ENCODE results near the gene VPS37C.

The VPS37C gene

GRCh38 chr11:61117168-61117520 is 44.1 kb downstream of the VPS37C start:
- Histone ChIP-seq H3K4me2 (ENCODE audit: low read depth, low read length) (no peak overlapping the region), H3K9me2 (replicated peaks; ENCODE audit: insufficient read depth, low read length) (no peaks in the 10 kb centered on the region), H3K9me3 (replicated peaks; ENCODE audit: insufficient read depth, low read length) (no peaks in the 10 kb centered on the region), H3K27me3 (replicated peaks; ENCODE audit: insufficient read depth, low read length) (no peaks in the 10 kb centered on the region), H3K4me1 (ENCODE audit: low read length) (no peaks in the 10 kb centered on the region), H3F3A (ENCODE audit: insufficient read depth, low read length) (no peaks in the 10 kb centered on the region), H3K9ac (ENCODE audit: low read length) (no peak overlapping the region), H3K4me3 (ENCODE audit: low read length) (no peak overlapping the region), H2AFZ (ENCODE audit: low read length) (no peak overlapping the region), H3K36me3 (replicated peaks; ENCODE audit: insufficient read depth, low read length) (no peaks in the 10 kb centered on the region), H3K79me2 (ENCODE audit: low read length) (no peaks in the 10 kb centered on the region), H4K20me1 (ENCODE audit: insufficient read depth, low read length) (no peaks in the 10 kb centered on the region), H3K27ac (ENCODE audit: low read length) (no peak overlapping the region)
- no peak for DNase-seq
- TF ChIP-seq EZH2phosphoT487 (IDR thresholded peaks at IDR 0.05; ENCODE audit: low read length) = no peak
- no peak for TF ChIP-seq EZH2 (optimal IDR thresholded peaks at IDR 0.05; ENCODE audit: low read depth, low read length)
- TF ChIP-seq CTCF (IDR thresholded peaks at IDR 0.05; ENCODE audit: low read length) = no peak

GRCh38 chr11:61116426-61117167 is 44.6 kb downstream of the VPS37C start:
- no peak overlapping the region for H2AFZ ChIP-seq (ENCODE audit: low read length)
- H3F3A ChIP-seq (ENCODE audit: insufficient read depth, low read length) = no peaks in the 10 kb centered on the region
- no peaks in the 10 kb centered on the region for H3K36me3 ChIP-seq (replicated peaks; ENCODE audit: insufficient read depth, low read length)
- TF ChIP-seq EZH2 (optimal IDR thresholded peaks at IDR 0.05; ENCODE audit: low read depth, low read length) (no peak), CTCF (IDR thresholded peaks at IDR 0.05; ENCODE audit: low read length) (no peak)
- H3K4me1 ChIP-seq (ENCODE audit: low read length) = no peaks in the 10 kb centered on the region
- no peak overlapping the region for H3K27ac ChIP-seq (ENCODE audit: low read length)
- no peaks in the 10 kb centered on the region for H3K79me2 ChIP-seq (ENCODE audit: low read length)
- no peaks in the 10 kb centered on the region for H3K9me3 ChIP-seq (replicated peaks; ENCODE audit: insufficient read depth, low read length)
- H3K4me2 ChIP-seq (ENCODE audit: low read depth, low read length) = no peak overlapping the region
- no peak overlapping the region for H3K9ac ChIP-seq (ENCODE audit: low read length)
- no peak overlapping the region for H3K4me3 ChIP-seq (ENCODE audit: low read length)
- H3K9me2 ChIP-seq (replicated peaks; ENCODE audit: insufficient read depth, low read length) = no peaks in the 10 kb centered on the region
- no peak for DNase-seq
- H3K27me3 ChIP-seq (replicated peaks; ENCODE audit: insufficient read depth, low read length) = no peaks in the 10 kb centered on the region
- H4K20me1 ChIP-seq (ENCODE audit: insufficient read depth, low read length) = no peaks in the 10 kb centered on the region

- Histone ChIP-seq H2AFZ (ENCODE audit: low read length) (no peak overlapping the region), H3K9me3 (replicated peaks; ENCODE audit: insufficient read depth, low read length) (no peaks in the 10 kb centered on the region), H3K9me2 (replicated peaks; ENCODE audit: insufficient read depth, low read length) (no peaks in the 10 kb centered on the region), H3K9ac (ENCODE audit: low read length) (no peak overlapping the region), H4K20me1 (ENCODE audit: insufficient read depth, low read length) (no peaks in the 10 kb centered on the region), H3K79me2 (ENCODE audit: low read length) (no peaks in the 10 kb centered on the region), H3K27ac (ENCODE audit: low read length) (no peak overlapping the region), H3K36me3 (replicated peaks; ENCODE audit: insufficient read depth, low read length) (no peaks in the 10 kb centered on the region), H3K4me1 (ENCODE audit: low read length) (no peaks in the 10 kb centered on the region), H3K4me2 (ENCODE audit: low read depth, low read length) (no peak overlapping the region), H3F3A (ENCODE audit: insufficient read depth, low read length) (no peaks in the 10 kb centered on the region), H3K4me3 (ENCODE audit: low read length) (no peak overlapping the region), H3K27me3 (replicated peaks; ENCODE audit: insufficient read depth, low read length) (no peaks in the 10 kb centered on the region)
- DNase-seq = no peak
- no peak for TF ChIP-seq EZH2phosphoT487 (IDR thresholded peaks at IDR 0.05; ENCODE audit: low read length)
- no peak for TF ChIP-seq EZH2 (optimal IDR thresholded peaks at IDR 0.05; ENCODE audit: low read depth, low read length)
- TF ChIP-seq CTCF (IDR thresholded peaks at IDR 0.05; ENCODE audit: low read length) = no peak
Measured at GRCh38 chr11:61115498-61116224, 45.6 kb downstream of the VPS37C start.
